H1 (cell line): ENCODE data around the gene RIMBP2. TPM values are rescaled to one million over a fixed set of nuclear protein-coding genes. Genes with fewer than 3 reads are reported as not detected.

Source experiments
- CTCF ChIA-PET: fragments of 300-600 bp; sonication (Branson Sonifier 250); formaldehyde crosslinking; loops from one replicate; lab custom pipeline; 2021; ENCODE audit not compliant: partially characterized antibody; lab: Charles Lee
- POLR2A ChIA-PET: fragments of 300-600 bp; sonication (Branson Sonifier 250); formaldehyde crosslinking; loops from one replicate; lab custom pipeline; 2021; ENCODE audit warnings: inconsistent platforms; ENCODE audit not compliant: partially characterized antibody; lab: Charles Lee
- DNase-seq, 2 experiments: peaks; one replicate each; pipeline versions ENCODE4 v3.0.0 to v3.0.0-alpha.2; 2010 to 2022; ENCODE audit warnings: low spot score in 2 of 2, low read depth in 1 of 2, mixed read lengths in 1 of 2
- FAIRE-seq: peaks from 2 replicates; lab custom pipeline; 2011; peaks lifted over from hg19 to GRCh38; lab: Jason Lieb, UNC
- H2AFZ ChIP-seq: 2 replicates; pipeline ENCODE4 v1.8.1; 2012; ENCODE audit warnings: low read length, inconsistent platforms
- H2AK5ac ChIP-seq: 2 replicates; pipeline ENCODE4 v1.6.1; 2013; ENCODE audit warnings: low read depth, low read length
- H2BK120ac ChIP-seq: replicated peaks from 2 replicates; pipeline ENCODE3; 2013; ENCODE audit warnings: low read depth, low read length, inconsistent platforms
- H2BK12ac ChIP-seq: 2 replicates; pipeline ENCODE4 v1.6.1; 2013; ENCODE audit warnings: low read depth, low read length
- H2BK15ac ChIP-seq: 2 replicates; pipeline ENCODE4 v1.6.1; 2013; ENCODE audit warnings: low read length
- H2BK20ac ChIP-seq: 2 replicates; pipeline ENCODE4 v1.6.1; 2013; ENCODE audit warnings: low read length
- H2BK5ac ChIP-seq: 2 replicates; pipeline ENCODE4 v1.6.1; 2013; ENCODE audit warnings: low read depth, low read length
- H3K14ac ChIP-seq: 2 replicates; pipeline ENCODE4 v1.6.1; 2013; ENCODE audit warnings: inconsistent platforms; ENCODE audit not compliant: insufficient read length
- H3K18ac ChIP-seq: 2 replicates; pipeline ENCODE4 v1.6.1; 2013; ENCODE audit warnings: low read length; ENCODE audit errors: extremely low read depth
- H3K23ac ChIP-seq: 2 replicates; pipeline ENCODE4 v1.6.1; 2013; ENCODE audit warnings: inconsistent platforms; ENCODE audit not compliant: insufficient read length
- H3K23me2 ChIP-seq: 2 replicates; pipeline ENCODE4 v1.6.1; 2013; ENCODE audit warnings: low read depth, low read length
- H3K27ac ChIP-seq: 2 replicates; pipeline ENCODE4 v1.6.1; 2011; ENCODE audit warnings: low read depth, low read length, inconsistent platforms
- H3K27me3 ChIP-seq, 4 experiments: replicated peaks in 1 of 4; 1 replicate in 1 of 4; 2 replicates in 3 of 4; pipeline versions ENCODE4 v1.6.1 to v1.8.1; 2011 to 2013; ENCODE audit warnings: low read length in 3 of 4, mild to moderate bottlenecking in 3 of 4, inconsistent platforms in 2 of 4, mixed read lengths in 2 of 4, moderate library complexity in 1 of 4; ENCODE audit not compliant: control insufficient read depth in 3 of 4, insufficient read depth in 3 of 4; ENCODE audit errors: extremely low read depth in 1 of 4
- H3K36me3 ChIP-seq, 4 experiments: 2 replicates each; pipeline versions ENCODE4 v1.6.1 to v1.8.1; 2011 to 2013; ENCODE audit warnings: mild to moderate bottlenecking in 4 of 4, low read length in 3 of 4, moderate library complexity in 2 of 4, control low read depth in 1 of 4, inconsistent platforms in 1 of 4; ENCODE audit not compliant: insufficient read depth in 4 of 4, control insufficient read depth in 2 of 4
- H3K4ac ChIP-seq: replicated peaks from 2 replicates; pipeline ENCODE3; 2013; ENCODE audit warnings: low read length, low read depth, mixed read lengths, inconsistent platforms; ENCODE audit not compliant: insufficient read length
- H3K4me1 ChIP-seq, 4 experiments: replicated peaks in 1 of 4; 1 replicate in 1 of 4; 2 replicates in 3 of 4; pipeline versions ENCODE4 v1.6.1 to v1.8.1; 2011 to 2013; ENCODE audit warnings: low read length in 3 of 4, inconsistent platforms in 2 of 4, mixed read lengths in 1 of 4; ENCODE audit not compliant: insufficient read depth in 4 of 4, control insufficient read depth in 3 of 4
- H3K4me2 ChIP-seq, 2 experiments: 2 replicates each; pipeline versions ENCODE4 v1.6.1 to v1.8.1; 2011 to 2013; ENCODE audit warnings: low read depth in 2 of 2, low read length in 2 of 2, control low read depth in 1 of 2, inconsistent platforms in 1 of 2, mild to moderate bottlenecking in 1 of 2; ENCODE audit not compliant: insufficient read depth in 1 of 2
- H3K4me3 ChIP-seq, 4 experiments: fragments of 200-600, 300-600 bp in 1 of 4; sonication (generic), shearing (Covaris generic), sonication (Bioruptor Twin) in 1 of 4; 2 replicates each; pipeline versions ENCODE4 v1.5.1 to v1.8.1; 2011 to 2016; ENCODE audit warnings: low read length in 4 of 4, low read depth in 3 of 4, control low read depth in 2 of 4, inconsistent platforms in 2 of 4, mild to moderate bottlenecking in 2 of 4, mixed read lengths in 1 of 4, moderate library complexity in 1 of 4; ENCODE audit not compliant: insufficient read depth in 2 of 4; ENCODE audit errors: extremely low read depth in 1 of 4
- H3K56ac ChIP-seq: replicated peaks from 2 replicates; pipeline ENCODE3; 2013; ENCODE audit warnings: low read depth, mild to moderate bottlenecking, mixed read lengths, low read length, inconsistent platforms; ENCODE audit not compliant: insufficient read length
- H3K79me1 ChIP-seq: 2 replicates; pipeline ENCODE4 v1.6.1; 2013; ENCODE audit warnings: low read depth, low read length, control low read depth
- H3K79me2 ChIP-seq, 2 experiments: 2 replicates each; pipeline versions ENCODE4 v1.6.1 to v1.8.1; 2012 to 2013; ENCODE audit warnings: low read length in 2 of 2, mild to moderate bottlenecking in 2 of 2, inconsistent platforms in 1 of 2; ENCODE audit not compliant: insufficient read depth in 2 of 2, control insufficient read depth in 1 of 2
- H3K9ac ChIP-seq, 4 experiments: replicated peaks in 1 of 4; 1 replicate in 1 of 4; 2 replicates in 3 of 4; pipeline versions ENCODE4 v1.6.1 to v1.8.1; 2011 to 2013; ENCODE audit warnings: low read depth in 3 of 4, low read length in 3 of 4, control low read depth in 2 of 4, mild to moderate bottlenecking in 2 of 4, moderate library complexity in 2 of 4, inconsistent platforms in 1 of 4; ENCODE audit errors: extremely low read depth in 1 of 4
- H3K9me3 ChIP-seq, 2 experiments: 2 replicates each; pipeline versions ENCODE4 v1.6.1 to v1.8.1; 2012 to 2013; ENCODE audit warnings: mild to moderate bottlenecking in 2 of 2, moderate library complexity in 2 of 2, control low read depth in 1 of 2, inconsistent platforms in 1 of 2, low read depth in 1 of 2, low read length in 1 of 2, mixed read lengths in 1 of 2; ENCODE audit not compliant: insufficient read depth in 2 of 2
- H4K20me1 ChIP-seq, 2 experiments: replicated peaks in 1 of 2; 2 replicates each; pipeline versions ENCODE3 to v1.8.1; 2011 to 2013; ENCODE audit warnings: inconsistent platforms in 2 of 2, low read length in 2 of 2, mild to moderate bottlenecking in 1 of 2; ENCODE audit not compliant: insufficient read depth in 2 of 2, control insufficient read depth in 1 of 2
- H4K5ac ChIP-seq: 2 replicates; pipeline ENCODE4 v1.6.1; 2013; ENCODE audit warnings: low read length, low read depth, mixed read lengths, inconsistent platforms; ENCODE audit not compliant: insufficient read length
- H4K8ac ChIP-seq: 2 replicates; pipeline ENCODE4 v1.8.0; 2013; ENCODE audit warnings: mild to moderate bottlenecking, moderate library complexity, low read length, inconsistent platforms; ENCODE audit not compliant: insufficient read depth; ENCODE audit errors: extremely low read depth
- H4K91ac ChIP-seq: replicated peaks from 2 replicates; pipeline ENCODE3; 2013; ENCODE audit warnings: low read length, mixed read lengths, inconsistent platforms; ENCODE audit not compliant: insufficient read length
- ASH2L ChIP-seq: fragments of 200-600, 300-600 bp; sonication (generic); IDR thresholded peaks from one replicate; pipeline ENCODE4 v1.7.1; 2017; ENCODE audit warnings: low read length
- CBX8 ChIP-seq: fragments of 300-800, 300-1000 bp; sonication (generic); IDR thresholded peaks from 2 replicates; pipeline ENCODE4 v1.7.1; 2016; ENCODE audit warnings: low read depth, low read length, borderline replicate concordance
- CEBPB ChIP-seq: IDR thresholded peaks from 2 replicates; pipeline ENCODE4 v1.6.1; 2012; ENCODE audit warnings: low read depth, low read length
- JUND ChIP-seq: IDR thresholded peaks from 2 replicates; pipeline ENCODE4 v1.6.1; 2011; ENCODE audit warnings: mild to moderate bottlenecking, improper control_type of control experiment, low read length
- KDM1A ChIP-seq: fragments of 200-600, 300-600 bp; sonication (generic); IDR thresholded peaks from 2 replicates; pipeline ENCODE4 v1.7.1; 2016; ENCODE audit warnings: mild to moderate bottlenecking, low read length, borderline replicate concordance
- NRF1 ChIP-seq: IDR thresholded peaks from 2 replicates; pipeline ENCODE4 v1.6.1; 2011; ENCODE audit warnings: mild to moderate bottlenecking, low read depth, low read length, improper control_type of control experiment
- SIN3A ChIP-seq, 2 experiments: IDR thresholded peaks in 1 of 2; conservative IDR thresholded peaks in 1 of 2; 2 replicates each; pipeline ENCODE4 v1.6.1; 2011 to 2012; ENCODE audit warnings: low read length in 2 of 2, improper control_type of control experiment in 1 of 2, low read depth in 1 of 2, mild to moderate bottlenecking in 1 of 2
- SP4 ChIP-seq: IDR thresholded peaks from 2 replicates; pipeline ENCODE4 v1.6.1; 2012; ENCODE audit warnings: low read length, inconsistent platforms
- TCF12 ChIP-seq: IDR thresholded peaks from 2 replicates; pipeline ENCODE4 v1.6.1; 2011; ENCODE audit warnings: low read depth, mild to moderate bottlenecking, low read length
- WGBS, 2 experiments: shearing (Covaris generic) in 1 of 2; methylation state at CpG; one replicate each; pipeline versions ENCODE4 v1.1.6 to v1.1.7; 2013 to 2015; ENCODE audit warnings: low lambda C conversion rate in 2 of 2, mixed read lengths in 2 of 2, inconsistent platforms in 1 of 2, low coverage in 1 of 2, missing lambda C conversion rate in 1 of 2; ENCODE audit not compliant: insufficient replicate concordance in 2 of 2, insufficient coverage in 1 of 2, insufficient read length in 1 of 2; ENCODE audit errors: extremely low coverage in 1 of 2, missing lambda C conversion rate in 1 of 2; 5-methylcytosine and 5-hydroxymethylcytosine counted together
- polyA plus RNA-seq, 7 experiments: library from polyadenylated mRNA; depleted of rRNA in 3 of 7; stranded (reverse) in 5 of 7; unstranded in 2 of 7; fragments of >200 nt in 5 of 7; fragments of 200-250 nt in 2 of 7; gene quantifications; 1 replicate in 5 of 7; 2 replicates in 1 of 7; 4 replicates in 1 of 7; pipeline versions ENCODE4 v1.2.1 to v1.2.3, GENCODE V29; 2011 to 2013; ENCODE audit warnings: missing spikeins in 2 of 7, mixed read lengths in 2 of 7
- total RNA-seq: library from RNA; stranded (reverse); fragmentation: NEBNext Ultra II Directional; extraction: Animal tissue kit (Norgen Biotek cat#: 25700); gene quantifications from 2 replicates; pipeline ENCODE4 v1.2.1, GENCODE V29; 2021
- TF ChIP-seq, protein P1 (sequence below): IDR thresholded peaks from 2 replicates; pipeline ENCODE4 v1.6.1; 2011; ENCODE audit warnings: low read depth, mild to moderate bottlenecking, low read length; ENCODE audit not compliant: insufficient read depth
- TF ChIP-seq, protein P2 (sequence below): IDR thresholded peaks from 2 replicates; pipeline ENCODE4 v1.6.1; 2011; ENCODE audit warnings: low read length, improper control_type of control experiment

Gene RIMBP2
- total and polyA plus RNA-seq, 2 of the 8 experiments (the other 6 are each of a cell fraction or from before 2014, with no cell fraction given) = 0.18 to 0.65 TPM

DNA sequence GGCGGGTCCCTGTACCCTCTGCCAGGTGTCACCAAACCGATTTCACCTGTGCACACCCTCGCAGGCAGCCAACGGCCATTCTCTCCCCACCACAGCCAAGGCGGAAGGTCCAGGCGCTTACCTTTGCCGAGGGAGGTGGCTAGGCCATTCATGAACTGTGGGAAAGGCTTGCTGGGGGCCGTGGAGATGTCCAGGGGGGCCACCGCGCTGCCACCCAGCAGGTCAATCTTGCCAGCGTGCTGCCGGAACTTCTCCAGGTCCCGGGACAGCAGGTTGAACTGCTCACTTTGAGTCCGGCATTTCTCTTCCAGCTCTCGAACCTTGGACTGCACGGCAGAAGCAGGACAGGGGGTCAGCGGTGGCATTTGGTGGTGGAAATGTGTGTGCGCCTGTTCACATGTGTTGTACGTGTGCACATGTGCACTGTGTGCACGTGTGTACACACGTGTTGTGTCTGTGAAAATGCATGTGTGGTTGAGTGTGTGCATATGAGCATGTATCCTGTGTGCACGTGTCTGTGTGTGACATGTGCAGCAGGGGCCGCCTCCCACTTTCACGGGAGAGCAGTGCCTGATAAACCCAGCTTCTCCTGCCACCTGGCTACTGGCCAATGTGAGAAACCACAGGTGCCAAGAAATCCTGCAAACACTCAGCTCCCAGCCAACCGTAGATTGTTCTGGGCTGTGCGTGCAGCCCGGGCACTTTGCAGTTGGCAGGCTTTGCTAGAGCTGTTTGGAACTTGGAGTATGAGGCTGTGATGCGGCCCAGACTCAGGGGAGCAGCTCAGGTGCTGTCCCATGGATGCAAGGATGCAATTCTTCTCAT is 259.5 kb downstream of the RIMBP2 start:
- H3K23me2 ChIP-seq = peaks cover 2% of the 10 kb centered on the region; the same call in 1 of the 2 replicates
- no peak overlapping the region for H4K91ac ChIP-seq
- H2BK120ac ChIP-seq = no peak overlapping the region
- no peak for FAIRE-seq
- H3K23ac ChIP-seq = no peak overlapping the region
- no peak overlapping the region for H3K14ac ChIP-seq
- H3K18ac ChIP-seq = no peak overlapping the region
- no peak overlapping the region for H3K9ac ChIP-seq
- H3K27ac ChIP-seq = no peak overlapping the region
- no peak overlapping the region for H3K4ac ChIP-seq
- H3K4me2 ChIP-seq = no peak overlapping the region
- CTCF ChIA-PET = interaction anchor here (0.7 to 1.6 kb wide), 4 partner anchors 60 to 294 kb away, joined by 3 to 5 read pairs (median 4); no protein-coding TSS in a partner anchor
- POLR2A ChIA-PET = interaction anchor here (1.0 kb wide), 1 partner anchor 10 kb away, joined by 3 read pairs; no protein-coding TSS in a partner anchor
- H4K20me1 ChIP-seq = no peaks in the 10 kb centered on the region
- H2AFZ ChIP-seq = no peak overlapping the region
- H3K79me1 ChIP-seq = no peaks in the 10 kb centered on the region
- H2BK5ac ChIP-seq = no peak overlapping the region
- no peaks in the 10 kb centered on the region for H3K27me3 ChIP-seq
- no peak overlapping the region for H2BK15ac ChIP-seq
- no peaks in the 10 kb centered on the region for H3K79me2 ChIP-seq
- H3K56ac ChIP-seq = no peak overlapping the region
- DNase-seq = no peak
- H2AK5ac ChIP-seq = no peak overlapping the region
- no peak overlapping the region for H3K4me3 ChIP-seq
- WGBS, 2 experiments = 91% methylated on average over 28 of the region's 28 CpGs; no CpG with 5 or more reads in 1 of the 2 experiments
- no peaks in the 10 kb centered on the region for H3K36me3 ChIP-seq
- H4K5ac ChIP-seq = no peak overlapping the region
- no peaks in the 10 kb centered on the region for H3K4me1 ChIP-seq
- no peak overlapping the region for H2BK12ac ChIP-seq
- no peaks in the 10 kb centered on the region for H3K9me3 ChIP-seq
- H2BK20ac ChIP-seq = no peak overlapping the region
- H4K8ac ChIP-seq = no peak overlapping the region
- TF ChIP-seq NRF1 (no peak), SP4 (no peak), CEBPB (no peak), TCF12 (no peak), KDM1A (no peak), ASH2L (no peak), CBX8 (no peak), SIN3A (conservative IDR thresholded peaks at IDR 0.05 in 1 of 2, IDR thresholded peaks at IDR 0.05 in 1 of 2; ENCODE audit: low read depth in 1 of 2, low read length in 2 of 2) (no peak), JUND (no peak)
- TF ChIP-seq, protein P1, sequence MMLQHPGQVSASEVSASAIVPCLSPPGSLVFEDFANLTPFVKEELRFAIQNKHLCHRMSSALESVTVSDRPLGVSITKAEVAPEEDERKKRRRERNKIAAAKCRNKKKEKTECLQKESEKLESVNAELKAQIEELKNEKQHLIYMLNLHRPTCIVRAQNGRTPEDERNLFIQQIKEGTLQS = no peak
- TF ChIP-seq, protein P2, sequence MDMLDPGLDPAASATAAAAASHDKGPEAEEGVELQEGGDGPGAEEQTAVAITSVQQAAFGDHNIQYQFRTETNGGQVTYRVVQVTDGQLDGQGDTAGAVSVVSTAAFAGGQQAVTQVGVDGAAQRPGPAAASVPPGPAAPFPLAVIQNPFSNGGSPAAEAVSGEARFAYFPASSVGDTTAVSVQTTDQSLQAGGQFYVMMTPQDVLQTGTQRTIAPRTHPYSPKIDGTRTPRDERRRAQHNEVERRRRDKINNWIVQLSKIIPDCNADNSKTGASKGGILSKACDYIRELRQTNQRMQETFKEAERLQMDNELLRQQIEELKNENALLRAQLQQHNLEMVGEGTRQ = no peak
